Karpas-422 (cell line): Measurements from ENCODE around the gene SRC. TPM values are rescaled to one million over a fixed set of nuclear protein-coding genes. Genes with fewer than 3 reads are reported as not detected.

Experiments
- DNase-seq: peaks from one replicate; pipeline ENCODE4 v3.0.0-alpha.2; 2015
- H2AFZ ChIP-seq: fragments of 200-600 bp; sonication (generic); 2 replicates; pipeline ENCODE4 v1.6.1; 2014; ENCODE audit warnings: antibody characterized with exemption, low read length, mixed read lengths
- H3K27ac ChIP-seq: fragments of 200-600 bp; sonication (generic); 2 replicates; pipeline ENCODE4 v1.5.1; 2014; ENCODE audit warnings: mild to moderate bottlenecking, low read length, moderate library complexity
- H3K27me3 ChIP-seq: fragments of 200-600 bp; sonication (generic); 2 replicates; pipeline ENCODE4 v1.6.1; 2014; ENCODE audit warnings: low read length, mixed read lengths
- H3K36me3 ChIP-seq: fragments of 200-600 bp; sonication (generic); 2 replicates; pipeline ENCODE4 v1.6.1; 2014; ENCODE audit warnings: low read length, mixed read lengths; ENCODE audit not compliant: insufficient read depth
- H3K4me1 ChIP-seq: fragments of 200-600 bp; sonication (generic); 2 replicates; pipeline ENCODE4 v1.6.1; 2014; ENCODE audit warnings: mild to moderate bottlenecking, low read length, mixed read lengths
- H3K4me2 ChIP-seq: fragments of 200-600 bp; sonication (generic); 2 replicates; pipeline ENCODE4 v1.6.1; 2014; ENCODE audit warnings: low read length, low read depth, mild to moderate bottlenecking; ENCODE audit not compliant: poor library complexity, severe bottlenecking
- H3K4me3 ChIP-seq: fragments of 200-600 bp; sonication (generic); 2 replicates; pipeline ENCODE4 v1.5.1; 2014; ENCODE audit warnings: mild to moderate bottlenecking, antibody characterized with exemption, low read length, mixed read lengths
- H3K79me2 ChIP-seq: fragments of 200-600 bp; sonication (generic); 2 replicates; pipeline ENCODE4 v1.6.1; 2014; ENCODE audit warnings: mild to moderate bottlenecking, low read length, mixed read lengths
- H3K9ac ChIP-seq: fragments of 200-600 bp; sonication (generic); 2 replicates; pipeline ENCODE4 v1.6.0; 2014; ENCODE audit warnings: low read length
- H3K9me2 ChIP-seq: fragments of 200-600 bp; sonication (generic), shearing (Covaris generic); replicated peaks from 2 replicates; pipeline ENCODE4 v1.6.0; 2014; ENCODE audit warnings: mild to moderate bottlenecking, low read length, moderate library complexity; ENCODE audit not compliant: insufficient read depth
- H3K9me3 ChIP-seq: fragments of 300-700, 200-600 bp; sonication (generic); 2 replicates; pipeline ENCODE4 v1.6.1; 2014; ENCODE audit warnings: low read length, mixed read lengths
- H4K20me1 ChIP-seq: fragments of 200-600 bp; sonication (generic); 2 replicates; pipeline ENCODE4 v1.6.1; 2014; ENCODE audit warnings: mild to moderate bottlenecking, antibody characterized with exemption, low read length, low read depth; ENCODE audit not compliant: insufficient read depth
- total RNA-seq: library from RNA; depleted of rRNA; stranded (reverse); fragments of >200 nt; shearing (Covaris generic); gene quantifications from 2 replicates; pipeline ENCODE4 v1.2.3, GENCODE V29; 2014; ENCODE audit warnings: low replicate concordance

SRC gene
- total RNA-seq, 1 experiment from 2014 or later, result 41.5 TPM

DNA sequence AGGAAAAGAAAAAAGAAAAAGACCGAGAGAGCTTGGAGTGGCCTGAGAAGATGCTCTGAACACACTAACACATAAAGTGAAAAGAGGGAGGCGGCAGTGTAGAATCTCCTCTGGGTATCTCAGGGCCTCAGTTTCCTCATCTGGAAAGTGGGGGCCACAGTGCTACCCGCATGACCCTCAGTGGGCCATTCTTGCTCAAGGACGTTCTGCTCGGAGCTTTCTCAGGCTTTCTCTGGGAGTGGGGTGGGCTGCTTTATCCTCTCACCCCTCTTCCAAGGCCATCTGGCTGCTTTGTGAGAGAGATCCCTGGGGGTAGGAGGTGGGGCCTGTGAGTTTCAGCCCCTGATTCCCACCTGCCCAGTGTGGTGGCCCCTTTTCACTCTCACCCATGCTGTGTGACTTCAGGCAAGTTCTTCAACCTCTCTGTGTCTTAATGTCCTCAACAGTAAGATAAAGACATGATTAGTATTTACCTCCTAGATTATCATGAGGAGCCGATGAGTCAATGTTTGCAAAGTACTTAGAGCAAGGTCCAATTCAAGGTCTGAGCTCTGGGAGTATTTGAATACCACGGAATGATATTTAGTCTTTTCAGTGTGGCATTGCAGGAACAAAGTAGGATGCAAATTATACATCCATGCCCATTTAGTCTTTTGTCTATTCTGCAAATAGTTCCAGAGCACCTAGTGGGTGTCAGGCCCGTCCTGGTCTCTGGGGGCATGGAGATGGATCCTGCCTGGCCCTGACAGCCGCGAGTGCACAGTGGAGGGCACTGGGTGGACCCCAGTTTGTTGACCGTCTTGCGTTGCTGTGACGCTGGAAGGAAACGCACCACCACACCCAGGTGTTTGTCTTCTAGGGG lies 34.3 kb downstream of the SRC start:
- Histone ChIP-seq H3K27me3 (no peaks in the 10 kb centered on the region), H2AFZ (no peak overlapping the region), H4K20me1 (no peaks in the 10 kb centered on the region), H3K36me3 (peaks cover 3% of the 10 kb centered on the region), H3K79me2 (no peaks in the 10 kb centered on the region), H3K4me1 (peaks cover 91% of the 10 kb centered on the region), H3K27ac (peak overlapping the region; percentile 96), H3K9me3 (no peaks in the 10 kb centered on the region), H3K9ac (peak overlapping the region; percentile 66), H3K4me3 (peak overlapping the region; percentile 50), H3K4me2 (peak overlapping the region; percentile 69), H3K9me2 (no peaks in the 10 kb centered on the region)
- DNase-seq, result peak; percentile 84

DNA sequence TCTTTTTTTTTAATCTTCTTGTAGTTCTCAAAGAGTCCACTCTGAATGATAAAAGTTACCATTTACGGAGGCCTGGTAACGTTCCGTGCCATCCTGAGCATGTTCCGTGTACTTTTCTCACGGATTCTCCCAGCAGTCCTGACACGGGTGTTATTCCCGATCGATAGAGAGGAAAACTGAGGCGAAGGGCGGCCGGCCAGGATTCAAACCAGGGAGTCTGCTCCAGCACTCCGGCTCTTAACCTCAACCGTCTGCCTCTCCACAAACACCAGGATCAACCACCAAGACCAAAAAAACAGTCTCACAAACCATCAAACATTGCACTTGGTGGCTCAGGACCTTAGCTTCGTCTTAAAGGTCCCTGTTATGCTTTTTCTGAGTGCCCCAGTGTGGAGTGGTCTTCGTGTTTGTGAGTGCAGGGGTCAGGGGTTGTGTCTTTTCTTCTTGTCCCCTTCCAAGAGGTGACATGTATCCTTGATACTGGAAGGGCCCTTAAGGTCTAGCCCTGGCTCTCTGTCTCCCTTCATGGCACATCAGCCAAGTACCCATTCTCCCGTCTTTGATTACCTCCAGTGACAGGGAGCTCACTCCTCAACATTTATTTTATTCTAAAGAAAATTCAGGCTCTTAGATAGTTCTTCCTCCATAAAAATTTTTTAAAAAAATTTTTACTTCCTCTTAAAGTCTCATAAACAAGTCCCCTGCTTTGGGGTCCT lies 35.1 kb downstream of the SRC start:
- peak overlapping the region; percentile 66 for H3K9ac ChIP-seq
- H3K36me3 ChIP-seq, result peaks cover 3% of the 10 kb centered on the region; the same call in 1 of the 2 replicates
- peak overlapping the region; percentile 96 for H3K27ac ChIP-seq
- no peaks in the 10 kb centered on the region for H4K20me1 ChIP-seq
- no peaks in the 10 kb centered on the region for H3K9me2 ChIP-seq
- no peaks in the 10 kb centered on the region for H3K9me3 ChIP-seq
- no peaks in the 10 kb centered on the region for H3K27me3 ChIP-seq
- DNase-seq, result peak; percentile 79
- H3K79me2 ChIP-seq, result no peaks in the 10 kb centered on the region
- no peak overlapping the region for H2AFZ ChIP-seq
- peak overlapping the region; percentile 69 for H3K4me2 ChIP-seq
- H3K4me1 ChIP-seq, result peaks cover 84% of the 10 kb centered on the region
- peak overlapping the region; percentile 50 for H3K4me3 ChIP-seq

DNA sequence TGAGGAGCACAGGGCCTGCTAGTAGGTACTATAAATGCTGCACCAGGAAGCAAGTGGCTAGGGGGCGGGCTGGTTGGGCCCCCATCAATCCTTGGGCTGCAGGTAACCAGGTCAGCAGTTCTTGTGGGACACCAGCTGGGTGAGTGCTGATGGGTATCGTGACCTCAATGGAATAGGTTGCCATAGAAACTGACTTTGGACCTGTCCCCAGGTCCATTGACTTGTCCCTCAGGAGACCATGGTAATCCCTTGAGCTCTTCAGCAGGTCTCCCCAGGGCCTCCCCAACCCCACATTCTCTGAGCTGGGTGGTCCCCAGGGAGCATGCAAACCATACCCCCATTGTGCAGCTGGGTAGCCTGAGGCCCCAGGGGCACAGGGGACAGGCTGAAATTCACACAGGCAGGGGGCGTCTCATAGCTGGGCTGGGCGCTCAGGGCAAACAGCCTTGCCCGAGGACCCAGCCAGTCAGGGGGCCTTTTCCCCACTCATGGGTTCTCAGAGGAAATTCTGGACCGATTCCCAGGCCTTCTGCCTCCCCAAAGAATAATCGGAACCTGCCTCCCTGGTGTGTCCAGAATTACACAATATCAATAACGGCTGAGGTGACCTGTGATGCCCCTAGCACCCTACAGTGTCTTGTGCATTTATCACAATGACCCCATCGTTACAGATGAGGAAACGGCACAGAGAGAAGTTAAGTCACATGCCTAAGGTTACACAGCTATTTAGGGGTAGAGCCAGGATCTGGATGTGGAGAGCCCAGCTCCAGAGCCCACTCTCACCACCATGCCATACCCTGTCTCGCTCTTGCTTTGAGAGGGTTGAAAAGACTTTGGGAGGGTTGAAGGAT lies 35.9 kb downstream of the SRC start:
- Histone ChIP-seq H2AFZ (no peak overlapping the region), H4K20me1 (no peaks in the 10 kb centered on the region), H3K9me2 (no peaks in the 10 kb centered on the region), H3K4me2 (peak overlapping the region; percentile 69), H3K27ac (peak overlapping the region; percentile 99), H3K4me3 (0 out of 2 replicates have a peak overlapping the region, but pooled peaks have one; percentile 21), H3K36me3 (peaks cover 3% of the 10 kb centered on the region; the same call in 1 of the 2 replicates), H3K9me3 (no peaks in the 10 kb centered on the region), H3K4me1 (peaks cover 81% of the 10 kb centered on the region), H3K27me3 (no peaks in the 10 kb centered on the region), H3K79me2 (no peaks in the 10 kb centered on the region), H3K9ac (peak overlapping the region; percentile 69)
- DNase-seq, result peak; percentile 99

DNA sequence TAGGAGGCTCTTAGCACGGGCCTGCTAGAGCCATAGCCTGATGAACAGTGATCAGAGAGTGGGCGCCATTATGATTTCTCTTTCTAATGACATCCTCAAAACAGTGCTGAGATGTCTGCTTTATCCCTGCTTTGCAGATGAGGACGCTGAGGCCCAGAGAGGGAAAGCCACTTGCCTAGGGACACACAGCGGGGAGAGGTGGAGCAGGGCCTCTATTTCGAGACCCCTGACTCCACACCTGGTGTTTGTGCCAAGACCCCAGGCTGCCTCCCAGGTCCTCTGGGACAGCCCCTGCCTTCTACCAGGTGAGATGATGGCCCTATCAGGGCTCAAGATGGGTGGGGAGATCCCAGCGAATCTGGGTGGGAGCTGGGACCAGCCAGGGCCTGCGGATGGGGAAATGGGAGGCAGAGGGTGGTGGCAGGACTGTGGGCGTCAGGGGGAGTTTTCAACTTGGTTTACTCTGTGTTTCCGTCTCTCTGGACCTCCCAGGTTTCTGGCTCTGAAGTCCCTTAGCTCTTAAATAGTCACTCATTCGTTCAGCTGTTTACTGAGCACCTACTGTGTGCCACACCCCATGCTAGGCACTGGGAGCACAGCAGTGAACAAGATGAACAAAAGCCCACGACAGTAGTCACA lies 36.7 kb downstream of the SRC start:
- H2AFZ ChIP-seq, result no peak overlapping the region
- H3K36me3 ChIP-seq, result peaks cover 3% of the 10 kb centered on the region; the same call in 1 of the 2 replicates
- H3K79me2 ChIP-seq, result no peaks in the 10 kb centered on the region
- H3K9me3 ChIP-seq, result no peaks in the 10 kb centered on the region
- peak; percentile 59 for DNase-seq
- H3K4me1 ChIP-seq, result peaks cover 74% of the 10 kb centered on the region
- no peaks in the 10 kb centered on the region for H3K9me2 ChIP-seq
- H3K4me2 ChIP-seq, result peak overlapping the region; percentile 59
- H3K27ac ChIP-seq, result peak overlapping the region; percentile 99
- no peaks in the 10 kb centered on the region for H3K27me3 ChIP-seq
- H3K4me3 ChIP-seq, result peak overlapping the region; percentile 21; the same call in 1 of the 2 replicates
- H4K20me1 ChIP-seq, result no peaks in the 10 kb centered on the region
- H3K9ac ChIP-seq, result peak overlapping the region; percentile 69

DNA sequence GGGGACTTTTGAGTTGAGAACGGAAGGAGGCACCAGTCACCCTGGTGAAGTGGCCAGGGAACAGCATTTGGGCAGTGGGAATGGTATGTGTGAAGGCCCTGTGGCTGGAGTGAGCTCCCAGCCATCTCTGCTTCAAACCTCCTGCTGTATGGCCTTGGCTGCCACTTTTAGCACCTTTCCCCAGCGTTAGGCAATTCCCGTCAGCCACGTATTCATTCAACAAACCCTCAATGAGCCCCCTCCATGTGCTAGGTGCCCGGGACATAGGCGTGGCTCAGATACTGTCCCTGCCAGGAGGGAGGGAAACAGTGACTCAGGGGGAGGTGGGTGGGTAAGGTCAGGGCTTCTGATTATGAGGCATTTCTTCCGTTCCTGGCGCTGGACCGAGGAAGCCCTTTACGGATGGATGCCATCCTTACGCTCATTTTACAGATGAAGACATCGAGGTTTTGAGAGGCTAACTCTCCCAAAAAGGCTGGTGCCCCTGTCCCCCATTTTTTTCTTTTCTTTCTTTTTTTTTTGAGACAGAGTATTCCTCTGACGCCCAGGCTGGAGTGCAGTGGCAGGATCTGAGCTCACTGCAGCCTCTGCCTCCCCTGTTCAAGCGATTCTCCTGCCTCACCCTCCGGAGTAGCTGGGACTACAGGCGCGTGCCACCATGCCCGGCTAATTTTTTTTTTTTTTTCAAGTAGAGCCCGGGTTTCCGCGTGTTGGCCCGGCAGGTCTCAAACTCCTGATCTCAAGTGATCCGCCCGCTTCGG lies 37.5 kb downstream of the SRC start:
- no peak overlapping the region for H2AFZ ChIP-seq
- peak; percentile 76 for DNase-seq
- peak overlapping the region; percentile 99 for H3K27ac ChIP-seq

DNA sequence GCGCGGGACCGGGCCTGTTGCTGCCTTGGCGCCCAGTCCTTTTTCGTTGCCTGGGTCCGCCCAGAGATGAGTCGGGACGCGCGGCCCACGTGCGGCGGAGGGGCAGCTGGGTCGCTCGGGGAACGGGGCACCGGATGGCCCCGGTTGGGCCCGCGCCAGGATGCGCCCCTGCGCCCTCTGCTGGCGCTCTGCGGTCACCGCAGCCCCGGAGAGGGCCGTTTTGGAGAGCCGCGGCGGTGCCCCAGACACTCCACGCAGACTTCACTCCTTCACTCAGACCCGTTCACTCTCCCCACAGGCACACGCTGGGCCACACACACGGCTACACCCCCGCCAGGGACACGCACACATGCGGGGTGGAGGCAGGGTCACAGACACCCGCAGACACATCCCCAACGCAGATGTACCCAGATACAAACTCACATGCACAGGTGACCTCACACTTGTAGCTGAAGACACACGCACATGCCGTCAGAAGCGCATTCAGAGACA lies 38.8 kb downstream of the SRC start:
- H3K79me2 ChIP-seq, result no peaks in the 10 kb centered on the region
- peak overlapping the region; percentile 99 for H3K27ac ChIP-seq
- no peaks in the 10 kb centered on the region for H3K9me3 ChIP-seq
- no peaks in the 10 kb centered on the region for H3K27me3 ChIP-seq
- H2AFZ ChIP-seq, result no peak overlapping the region
- peaks cover 3% of the 10 kb centered on the region; the same call in 1 of the 2 replicates for H3K36me3 ChIP-seq
- peak overlapping the region; percentile 59 for H3K4me3 ChIP-seq
- no peaks in the 10 kb centered on the region for H3K9me2 ChIP-seq
- H3K4me1 ChIP-seq, result peaks cover 54% of the 10 kb centered on the region
- peak; percentile 90 for DNase-seq
- H3K9ac ChIP-seq, result peak overlapping the region; percentile 69
- H4K20me1 ChIP-seq, result 0 out of 2 replicates have a peak, but pooled peaks cover 4% of the 10 kb centered on the region
- H3K4me2 ChIP-seq, result peak overlapping the region; percentile 59

More for the DNA sequence above, 37.5 kb downstream of the SRC start:
- peak overlapping the region; percentile 59 for H3K4me3 ChIP-seq
- H3K9me2 ChIP-seq, result no peaks in the 10 kb centered on the region
- H3K4me2 ChIP-seq, result peak overlapping the region; percentile 59
- H3K27me3 ChIP-seq, result no peaks in the 10 kb centered on the region
- peaks cover 68% of the 10 kb centered on the region for H3K4me1 ChIP-seq
- peaks cover 3% of the 10 kb centered on the region; the same call in 1 of the 2 replicates for H3K36me3 ChIP-seq
- H3K79me2 ChIP-seq, result no peaks in the 10 kb centered on the region
- peak overlapping the region; percentile 69 for H3K9ac ChIP-seq
- no peaks in the 10 kb centered on the region for H4K20me1 ChIP-seq
- H3K9me3 ChIP-seq, result no peaks in the 10 kb centered on the region

DNA sequence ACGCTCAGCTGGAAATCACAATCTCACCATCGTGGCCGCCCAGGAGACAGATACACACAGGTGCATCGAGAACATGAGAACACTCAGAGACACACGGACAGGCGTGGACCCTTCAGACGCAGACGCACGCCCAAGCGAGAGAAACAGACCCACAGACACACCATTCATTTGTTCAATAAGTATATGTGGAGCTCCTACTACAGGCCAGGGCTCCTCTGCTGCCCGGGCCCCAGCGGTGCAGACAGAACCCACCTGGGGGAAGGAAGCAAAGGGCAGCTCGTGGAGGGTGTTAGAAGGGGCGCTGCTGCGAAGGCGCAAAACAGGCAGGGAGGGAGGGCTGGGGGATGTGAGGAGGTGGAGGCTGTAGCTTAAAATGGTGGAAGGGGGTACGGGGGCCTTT lies 39.2 kb downstream of the SRC start:
- H3K4me2 ChIP-seq, result peak overlapping the region; percentile 59
- peaks cover 6% of the 10 kb centered on the region; the same call in 1 of the 2 replicates for H3K36me3 ChIP-seq
- peak overlapping the region; percentile 59 for H3K4me3 ChIP-seq
- H3K9me3 ChIP-seq, result no peaks in the 10 kb centered on the region
- no peaks in the 10 kb centered on the region for H3K9me2 ChIP-seq
- no peak overlapping the region for H2AFZ ChIP-seq
- no peaks in the 10 kb centered on the region for H3K79me2 ChIP-seq
- H3K4me1 ChIP-seq, result peaks cover 50% of the 10 kb centered on the region
- no peak for DNase-seq
- H3K27me3 ChIP-seq, result no peaks in the 10 kb centered on the region
- peak overlapping the region; percentile 66 for H3K9ac ChIP-seq
- 0 out of 2 replicates have a peak, but pooled peaks cover 6% of the 10 kb centered on the region for H4K20me1 ChIP-seq
- peak overlapping the region; percentile 78 for H3K27ac ChIP-seq
